Subcutaneous adipose tissue (tissue), 4 donors: Measurements from ENCODE around the gene DAP3. TPM values are rescaled to one million over a fixed set of nuclear protein-coding genes. Genes with fewer than 3 reads are reported as not detected.

Source experiments
- total RNA-seq, 4 donors: library from RNA; depleted of rRNA; stranded (reverse); fragments of >200 nt; gene quantifications; one replicate each; pipeline ENCODE4 v1.1.0, GENCODE V29; 2016
- TF ChIP-seq, protein P1 (sequence below): fragments of 450-650 bp; IDR thresholded peaks from one replicate; pipeline ENCODE4 v1.5.1; 2016; ENCODE audit warnings: low read depth, mild to moderate bottlenecking, control low read depth, antibody characterized with exemption, moderate library complexity

The DAP3 gene
- total RNA-seq, 4 donors from 2014 or later = 105 to 180 (median 117) TPM

DNA sequence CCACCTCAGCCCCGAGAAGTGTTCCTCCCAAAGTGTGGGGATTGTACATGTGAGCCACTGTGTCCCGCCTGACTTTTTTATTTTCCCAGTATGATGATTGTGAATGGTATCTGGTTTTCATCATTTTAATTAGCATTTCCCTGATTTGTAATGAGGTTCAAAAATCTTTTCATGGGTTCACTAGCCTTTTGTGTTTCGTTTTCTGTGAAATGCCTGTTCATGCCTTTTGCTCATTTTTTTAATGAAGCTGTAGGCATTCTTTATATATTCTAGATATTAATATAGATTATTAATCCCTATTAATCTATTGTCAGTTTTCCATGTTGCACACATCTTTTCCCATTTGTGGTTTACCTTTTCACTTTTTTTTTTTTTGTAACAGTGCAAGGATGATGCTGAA, 20.5 kb downstream of the DAP3 start:
- TF ChIP-seq, protein P1, sequence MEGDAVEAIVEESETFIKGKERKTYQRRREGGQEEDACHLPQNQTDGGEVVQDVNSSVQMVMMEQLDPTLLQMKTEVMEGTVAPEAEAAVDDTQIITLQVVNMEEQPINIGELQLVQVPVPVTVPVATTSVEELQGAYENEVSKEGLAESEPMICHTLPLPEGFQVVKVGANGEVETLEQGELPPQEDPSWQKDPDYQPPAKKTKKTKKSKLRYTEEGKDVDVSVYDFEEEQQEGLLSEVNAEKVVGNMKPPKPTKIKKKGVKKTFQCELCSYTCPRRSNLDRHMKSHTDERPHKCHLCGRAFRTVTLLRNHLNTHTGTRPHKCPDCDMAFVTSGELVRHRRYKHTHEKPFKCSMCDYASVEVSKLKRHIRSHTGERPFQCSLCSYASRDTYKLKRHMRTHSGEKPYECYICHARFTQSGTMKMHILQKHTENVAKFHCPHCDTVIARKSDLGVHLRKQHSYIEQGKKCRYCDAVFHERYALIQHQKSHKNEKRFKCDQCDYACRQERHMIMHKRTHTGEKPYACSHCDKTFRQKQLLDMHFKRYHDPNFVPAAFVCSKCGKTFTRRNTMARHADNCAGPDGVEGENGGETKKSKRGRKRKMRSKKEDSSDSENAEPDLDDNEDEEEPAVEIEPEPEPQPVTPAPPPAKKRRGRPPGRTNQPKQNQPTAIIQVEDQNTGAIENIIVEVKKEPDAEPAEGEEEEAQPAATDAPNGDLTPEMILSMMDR = no peak

DNA sequence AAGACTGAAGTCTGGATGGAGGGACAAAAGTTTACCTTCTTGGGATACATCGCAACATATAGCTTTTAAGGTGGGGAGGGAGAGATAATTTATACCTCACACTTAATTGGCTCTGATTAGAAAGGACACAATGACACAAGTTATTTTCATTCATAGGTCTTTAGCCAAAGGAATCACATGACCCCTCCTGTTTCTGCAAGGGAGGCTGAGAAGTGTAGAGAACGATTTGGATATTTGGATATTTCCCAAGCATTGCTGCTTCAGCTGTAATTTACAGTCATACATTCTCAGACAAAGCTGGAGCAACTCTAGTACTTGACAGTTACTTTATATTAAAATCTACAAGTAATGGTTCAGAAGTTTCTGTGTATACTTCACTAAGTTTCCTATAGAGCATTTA, 24.2 kb downstream of the DAP3 start:
- TF ChIP-seq, protein P1 = no peak

DNA sequence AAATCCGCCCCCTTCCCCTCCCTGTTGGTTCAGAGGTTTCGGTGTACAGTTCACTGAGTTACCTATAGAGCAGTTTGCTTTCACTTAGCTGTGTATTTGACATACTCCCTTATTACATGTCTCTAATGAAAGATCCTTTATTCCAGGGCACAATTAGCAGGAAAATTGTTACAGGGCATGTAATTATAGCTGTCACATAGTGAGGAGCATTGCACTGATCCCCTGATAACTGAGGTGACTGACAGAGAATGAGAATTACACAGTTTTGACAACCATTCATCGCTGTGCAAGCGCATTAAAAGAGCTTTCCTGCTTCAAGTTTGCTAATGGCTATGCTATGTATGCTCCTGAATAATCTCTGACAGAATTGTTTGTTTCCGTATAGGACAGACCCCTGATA, 26.9 kb downstream of the DAP3 start:
- TF ChIP-seq, protein P1 = no peak

DNA sequence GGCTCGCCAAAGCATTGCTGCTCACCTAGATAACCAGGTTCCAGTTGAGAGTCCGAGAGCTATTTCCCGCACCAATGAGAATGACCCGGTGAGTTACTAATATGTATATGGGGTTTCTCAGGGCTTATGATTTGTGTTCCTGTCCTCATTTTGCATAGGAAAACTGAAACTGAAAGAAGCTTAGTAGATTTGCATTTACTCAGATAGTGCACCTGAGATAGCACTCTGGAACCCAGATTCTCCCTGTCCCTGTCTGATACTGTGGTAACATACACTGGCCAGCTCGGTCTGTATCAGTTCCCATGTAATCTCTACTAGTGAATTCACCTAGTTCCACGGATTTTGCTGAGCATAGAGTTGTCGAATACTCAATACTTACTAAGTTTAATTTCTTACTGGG, 28.1 kb downstream of the DAP3 start:
- TF ChIP-seq, protein P1 = no peak

DNA sequence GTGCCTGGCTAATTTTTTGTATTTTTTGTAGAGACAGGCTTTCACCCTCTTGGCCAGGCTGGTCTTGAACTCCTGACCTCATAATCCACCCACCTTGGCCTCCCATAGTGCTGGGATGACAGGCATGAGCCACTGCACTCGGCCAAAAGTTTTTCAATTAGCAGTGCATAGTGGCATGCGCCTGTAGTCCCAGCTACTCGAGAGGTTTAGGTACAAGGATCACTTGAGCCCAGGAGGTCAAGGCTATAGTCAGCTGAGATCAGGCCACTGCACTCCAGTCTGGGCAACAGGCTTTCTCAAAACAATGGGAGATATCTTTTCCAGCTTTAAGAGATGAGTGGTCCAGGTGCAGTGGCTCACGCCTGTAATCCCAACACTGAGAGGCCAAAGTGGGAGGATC, 30.8 kb downstream of the DAP3 start:
- TF ChIP-seq, protein P1 = no peak

DNA sequence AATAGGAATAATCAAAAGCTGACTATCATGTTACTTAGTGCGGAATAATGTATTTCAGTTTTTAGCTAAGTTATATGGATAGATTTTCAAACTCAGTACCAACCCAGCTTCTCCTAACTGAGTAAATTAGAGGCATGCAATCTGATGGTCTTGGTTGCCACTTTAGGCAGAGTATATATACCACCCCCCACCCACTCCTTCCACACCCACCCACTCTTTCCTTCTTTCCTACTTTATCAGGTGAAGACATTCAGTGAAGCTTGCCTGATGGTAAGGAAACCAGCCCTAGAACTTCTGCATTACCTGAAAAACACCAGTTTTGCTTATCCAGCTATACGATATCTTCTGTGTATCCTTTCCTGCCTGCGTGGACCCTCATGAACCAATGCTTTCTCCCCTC, 36.3 kb downstream of the DAP3 start:
- TF ChIP-seq, protein P1 = no peak

DNA sequence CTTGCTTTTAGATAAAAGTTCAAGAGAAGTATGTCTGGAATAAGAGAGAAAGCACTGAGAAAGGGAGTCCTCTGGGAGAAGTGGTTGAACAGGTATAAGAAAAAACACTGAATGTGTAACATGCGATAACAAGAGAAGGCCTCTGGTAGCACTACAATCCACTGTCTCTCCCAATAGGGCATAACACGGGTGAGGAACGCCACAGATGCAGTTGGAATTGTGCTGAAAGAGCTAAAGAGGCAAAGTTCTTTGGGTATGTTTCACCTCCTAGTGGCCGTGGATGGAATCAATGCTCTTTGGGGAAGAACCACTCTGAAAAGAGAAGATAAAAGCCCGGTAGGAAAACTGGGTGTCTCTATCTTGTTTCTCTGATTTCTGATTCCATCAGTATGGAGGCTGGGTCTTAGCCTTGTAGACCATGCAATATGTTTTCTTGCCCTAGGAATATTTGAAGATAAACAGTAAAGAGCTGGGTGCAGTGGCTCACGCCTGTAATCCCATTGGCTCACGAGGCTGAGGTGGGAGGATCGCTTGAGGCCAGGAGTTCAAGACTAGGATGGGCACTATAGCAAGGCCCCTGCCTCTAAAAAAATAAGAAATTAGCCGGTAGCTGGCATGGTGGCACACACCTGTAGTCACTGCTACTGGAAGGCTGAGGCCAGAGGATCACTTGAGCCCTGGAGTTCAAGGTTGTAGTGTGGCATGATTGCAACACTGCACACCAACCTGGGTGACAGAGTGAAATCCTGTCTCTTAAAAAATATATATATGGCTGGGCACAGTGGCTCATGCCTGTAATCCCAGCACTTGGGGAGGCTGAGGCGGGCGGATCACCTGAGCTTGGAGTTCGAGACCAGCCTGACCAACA, 40.4 kb downstream of the DAP3 start:
- TF ChIP-seq, protein P1 = no peak
